GM20000 (cell line): ENCODE results near the gene SLC9A7.

Experiments used
- DNase-seq: peaks from one replicate; pipeline ENCODE4 v3.0.0; 2012; ENCODE audit warnings: low spot score
- TF ChIP-seq, protein P1 (sequence below): IDR thresholded peaks from 2 replicates; pipeline ENCODE4 v1.5.1; 2012; ENCODE audit warnings: mild to moderate bottlenecking, control low read depth; ENCODE audit errors: extremely low read depth, missing control alignments

Gene SLC9A7

DNA sequence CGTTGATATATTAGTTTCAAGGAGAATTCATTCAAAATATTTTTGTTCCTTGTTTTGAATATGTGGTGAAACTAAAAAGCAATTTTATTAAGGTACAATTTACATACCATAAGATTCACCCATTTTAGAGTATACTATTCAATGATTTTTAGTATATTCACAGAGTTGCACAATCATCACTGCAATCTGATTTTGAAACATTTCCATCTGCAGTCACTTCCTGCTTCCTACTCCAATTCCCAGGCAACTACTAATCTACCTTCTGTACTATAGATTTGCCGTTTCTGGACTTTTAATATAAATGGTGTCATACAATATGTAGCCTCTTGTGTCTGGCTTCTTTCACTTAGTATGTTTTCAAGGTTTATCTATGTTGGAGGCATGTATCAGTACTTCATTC is 71.3 kb downstream of the SLC9A7 start:
- TF ChIP-seq, protein P1, sequence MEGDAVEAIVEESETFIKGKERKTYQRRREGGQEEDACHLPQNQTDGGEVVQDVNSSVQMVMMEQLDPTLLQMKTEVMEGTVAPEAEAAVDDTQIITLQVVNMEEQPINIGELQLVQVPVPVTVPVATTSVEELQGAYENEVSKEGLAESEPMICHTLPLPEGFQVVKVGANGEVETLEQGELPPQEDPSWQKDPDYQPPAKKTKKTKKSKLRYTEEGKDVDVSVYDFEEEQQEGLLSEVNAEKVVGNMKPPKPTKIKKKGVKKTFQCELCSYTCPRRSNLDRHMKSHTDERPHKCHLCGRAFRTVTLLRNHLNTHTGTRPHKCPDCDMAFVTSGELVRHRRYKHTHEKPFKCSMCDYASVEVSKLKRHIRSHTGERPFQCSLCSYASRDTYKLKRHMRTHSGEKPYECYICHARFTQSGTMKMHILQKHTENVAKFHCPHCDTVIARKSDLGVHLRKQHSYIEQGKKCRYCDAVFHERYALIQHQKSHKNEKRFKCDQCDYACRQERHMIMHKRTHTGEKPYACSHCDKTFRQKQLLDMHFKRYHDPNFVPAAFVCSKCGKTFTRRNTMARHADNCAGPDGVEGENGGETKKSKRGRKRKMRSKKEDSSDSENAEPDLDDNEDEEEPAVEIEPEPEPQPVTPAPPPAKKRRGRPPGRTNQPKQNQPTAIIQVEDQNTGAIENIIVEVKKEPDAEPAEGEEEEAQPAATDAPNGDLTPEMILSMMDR: no peak
- no peak for DNase-seq

DNA sequence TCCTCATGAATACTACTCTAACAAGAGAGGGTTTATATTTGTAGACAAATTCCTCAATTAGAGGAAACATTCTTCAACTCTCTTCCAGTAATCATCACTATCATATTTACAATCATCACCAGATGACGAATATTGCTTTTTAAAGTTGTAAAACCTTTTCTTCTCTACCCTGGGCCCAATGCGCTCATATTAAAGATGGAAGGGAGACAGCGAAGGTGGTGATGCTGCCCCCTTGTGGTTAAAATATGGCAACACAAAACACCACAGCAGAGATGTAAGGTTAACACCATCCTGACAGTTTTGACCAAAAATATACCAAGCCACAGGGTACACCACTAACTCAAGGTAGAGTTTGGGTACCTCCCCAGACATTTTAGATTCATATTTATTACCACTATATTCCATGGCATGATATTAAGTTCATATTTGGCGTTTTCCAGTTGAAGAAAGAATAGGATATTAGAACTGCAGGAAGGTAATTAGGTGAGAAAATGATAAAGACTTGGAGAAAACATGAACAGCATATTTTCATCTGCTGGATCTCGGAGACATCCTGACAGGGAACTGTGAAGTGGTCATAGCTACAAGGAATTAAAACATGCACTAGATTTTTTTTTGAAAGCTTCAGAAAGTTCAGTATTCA is 72.8 kb downstream of the SLC9A7 start:
- DNase-seq: peak; percentile 8
- TF ChIP-seq, protein P1: no peak

DNA sequence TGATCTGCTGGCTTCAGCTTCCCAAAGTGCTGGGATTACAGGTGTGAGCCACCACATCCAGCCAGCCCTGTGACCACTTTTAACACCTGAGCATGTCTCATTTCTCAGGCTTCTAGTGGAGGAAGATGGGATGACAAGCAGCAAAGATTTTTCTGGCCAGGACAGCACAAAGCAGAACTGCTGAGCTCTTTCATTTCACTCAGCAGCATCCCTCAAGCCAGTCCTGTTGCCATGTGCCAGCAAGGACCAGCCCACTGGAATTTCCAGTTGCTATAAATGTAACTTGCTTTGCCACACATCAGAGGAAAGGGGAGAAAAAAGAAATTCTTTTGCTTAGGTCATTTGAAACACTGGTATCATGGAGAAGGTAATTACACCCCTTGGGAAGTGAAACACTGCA is 75.9 kb downstream of the SLC9A7 start:
- TF ChIP-seq, protein P1: no peak
- no peak for DNase-seq

DNA sequence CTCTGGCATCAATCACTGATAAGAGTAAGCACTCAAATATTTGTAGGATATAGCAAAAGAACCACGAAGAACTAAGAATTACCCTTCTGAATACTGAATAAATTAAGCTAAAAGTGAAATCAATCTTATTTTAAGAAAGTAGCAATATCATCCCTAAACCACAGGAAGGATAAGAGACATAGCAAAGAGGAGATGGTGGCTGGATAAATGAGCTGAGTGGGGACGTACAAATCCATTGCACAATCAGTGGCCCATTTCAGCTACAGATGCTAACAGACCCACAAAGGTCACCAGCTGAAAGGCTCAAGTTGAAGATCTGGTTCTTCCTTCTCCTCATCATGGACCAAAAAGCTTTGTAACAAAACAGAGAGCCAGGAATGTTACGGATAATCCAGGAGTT is 77.1 kb downstream of the SLC9A7 start:
- no peak for DNase-seq
- TF ChIP-seq, protein P1: no peak

DNA sequence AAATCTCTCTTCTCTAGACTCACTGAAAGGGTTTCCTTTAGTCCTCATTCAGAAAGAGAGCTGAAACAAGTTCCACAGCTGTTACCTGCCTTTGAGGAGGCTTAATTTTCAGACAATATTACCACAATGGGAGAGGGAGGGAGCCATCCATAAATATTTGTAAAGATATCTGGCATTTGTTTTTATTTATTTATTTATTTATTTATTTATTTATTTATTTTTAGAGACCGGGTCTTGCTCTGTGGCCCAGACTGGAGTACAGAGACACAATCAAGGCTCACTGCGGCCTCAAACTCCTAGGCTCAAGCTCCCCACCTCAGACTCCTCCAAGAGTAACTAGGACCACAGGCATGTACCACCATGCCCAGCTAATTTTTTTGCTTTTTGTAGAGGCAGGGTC is 80.7 kb downstream of the SLC9A7 start:
- TF ChIP-seq, protein P1: no peak
- DNase-seq: no peak

DNA sequence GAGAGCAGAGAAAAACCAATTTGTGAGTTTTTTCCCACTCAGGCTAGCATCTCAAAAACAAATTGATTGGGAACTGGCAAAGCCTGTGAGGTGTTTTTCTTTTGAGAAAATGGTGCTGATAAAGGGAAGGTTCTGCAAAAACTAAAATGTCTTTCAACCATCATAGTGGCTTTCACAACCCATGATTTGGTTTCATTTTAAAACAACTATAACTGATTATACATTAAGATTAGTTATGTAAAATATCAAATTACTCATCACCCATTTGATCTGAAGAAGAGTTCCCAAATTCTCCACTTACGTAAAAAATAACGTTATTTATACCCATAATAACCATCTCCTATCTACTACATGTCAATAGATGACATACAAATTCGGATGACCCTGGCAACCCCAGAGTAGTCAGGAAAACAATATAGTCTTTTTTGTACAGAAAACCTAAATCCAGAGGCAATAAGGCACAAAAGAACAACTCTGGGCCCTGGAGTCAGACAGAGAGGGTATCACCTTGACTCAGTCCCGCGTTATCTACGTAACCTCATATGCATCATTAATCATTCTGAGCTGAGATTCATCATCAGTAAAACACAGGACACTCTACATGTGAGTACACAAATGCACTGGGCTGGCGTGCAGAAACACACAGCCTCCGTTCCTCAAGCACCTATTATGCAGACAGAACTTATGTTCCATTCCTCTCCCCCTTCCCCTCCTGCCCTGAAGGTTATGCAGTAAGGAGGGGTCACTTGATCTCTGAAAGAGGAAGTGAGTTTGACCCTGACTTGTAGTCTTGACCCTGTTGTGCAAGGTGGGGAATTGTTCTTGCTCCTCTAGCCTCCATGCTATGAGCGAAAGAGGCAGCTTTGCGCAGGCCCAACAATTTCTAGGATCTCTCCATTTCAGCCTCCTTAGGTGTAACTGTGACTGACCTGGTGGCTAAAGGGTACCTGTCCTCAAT is 82.2 kb downstream of the SLC9A7 start:
- TF ChIP-seq, protein P1: no peak
- no peak for DNase-seq
